ENCODE results near the gene ACAA1. TPM values are rescaled to one million over a fixed set of nuclear protein-coding genes. Genes with fewer than 3 reads are reported as not detected.

The ACAA1 gene
- total RNA-seq, 1 donor from 2014 or later, result 52.6 TPM

GRCh38 chr3:38131621-38132369 is 5.1 kb downstream of the ACAA1 start:
- H3K27me3 ChIP-seq, result no peaks in the 10 kb centered on the region
- intact Hi-C loops (cut with DNase I), result loop anchor here (10.0 kb wide), 1 partner anchor 1137 kb away; the partner anchor contains the start of genes EPM2AIP1 and MLH1
- TF ChIP-seq CTCF (IDR thresholded peaks at IDR 0.05), result peak in 1 of 3 experiments; percentile 26
- no peak overlapping the region for H3K4me3 ChIP-seq
- peaks cover 0 to 16% of the 10 kb centered on the region in 2 donors for H3K4me1 ChIP-seq
- peak in 1 of 2 donors; percentile 64 for DNase-seq (ENCODE audit: low spot score in 2 of 2)
- H3K27ac ChIP-seq, result no peak overlapping the region
- peaks cover 70 to 76% of the 10 kb centered on the region in 2 donors for H3K36me3 ChIP-seq
- no peaks in the 10 kb centered on the region for H3K9me3 ChIP-seq

DNA sequence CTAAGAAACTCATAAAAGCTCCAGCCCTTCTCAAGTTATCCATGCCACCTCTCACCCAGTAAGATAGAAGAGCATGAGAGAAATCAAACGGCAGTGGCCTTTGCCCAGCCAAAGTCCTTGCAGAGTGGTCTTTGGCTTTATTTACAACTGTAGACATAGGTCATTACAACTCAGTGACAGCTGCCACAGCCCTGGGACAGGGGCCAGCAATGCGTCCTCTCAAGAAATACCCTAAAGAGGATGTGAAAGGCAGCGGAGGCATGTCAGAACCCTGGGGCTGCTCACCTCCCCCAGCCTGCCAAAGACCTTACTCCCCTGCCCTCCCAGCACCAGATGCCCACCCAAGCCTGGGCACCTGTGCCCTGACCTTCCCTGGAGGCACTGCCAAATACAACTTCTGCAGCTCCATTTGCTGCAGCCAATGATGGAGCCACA is 6.3 kb downstream of the ACAA1 start:
- intact Hi-C loops (cut with DNase I), result loop anchor here (10.0 kb wide), 1 partner anchor 1136 kb away; the partner anchor contains the start of genes EPM2AIP1 and MLH1

DNA sequence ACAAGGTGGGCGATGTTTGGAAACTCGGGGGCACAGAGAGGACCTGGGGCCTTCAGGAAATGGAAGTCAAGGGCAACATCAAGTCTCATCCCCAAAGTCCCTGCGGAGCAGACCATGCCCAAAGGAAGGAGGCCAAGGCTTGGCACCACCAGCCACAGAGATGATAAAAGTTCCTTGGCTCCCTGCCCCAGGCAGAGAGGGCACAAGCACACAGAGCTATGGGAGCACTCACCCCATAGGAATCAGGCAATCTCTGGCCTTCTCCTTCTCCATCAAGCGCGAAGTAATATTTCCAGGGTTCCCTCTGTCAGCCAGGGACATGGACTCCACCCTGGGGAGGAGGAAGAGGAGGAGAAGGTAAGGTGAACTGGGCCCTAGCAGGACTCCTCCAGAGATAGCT is 7.9 kb downstream of the ACAA1 start:
- no peaks in the 10 kb centered on the region for H3K27me3 ChIP-seq
- no peak for TF ChIP-seq CTCF (IDR thresholded peaks at IDR 0.05)
- peak in 1 of 2 donors; percentile 38 for DNase-seq (ENCODE audit: low spot score in 2 of 2)
- intact Hi-C loops (cut with DNase I), result no loop called here
- peaks cover 93 to 97% of the 10 kb centered on the region in 2 donors for H3K36me3 ChIP-seq
- no peak overlapping the region for H3K4me3 ChIP-seq
- H3K9me3 ChIP-seq, result no peaks in the 10 kb centered on the region
- no peaks in the 10 kb centered on the region for H3K4me1 ChIP-seq
- H3K27ac ChIP-seq, result no peak overlapping the region

More for the DNA sequence above, 6.3 kb downstream of the ACAA1 start:
- H3K27ac ChIP-seq, result no peak overlapping the region
- DNase-seq (ENCODE audit: low spot score in 2 of 2), result peak in 1 of 2 donors; percentile 25
- peaks cover 82 to 88% of the 10 kb centered on the region in 2 donors for H3K36me3 ChIP-seq
- no peaks in the 10 kb centered on the region for H3K27me3 ChIP-seq
- TF ChIP-seq CTCF (IDR thresholded peaks at IDR 0.05), result no peak
- H3K4me3 ChIP-seq, result no peak overlapping the region
- H3K9me3 ChIP-seq, result no peaks in the 10 kb centered on the region
- peaks cover 0 to 11% of the 10 kb centered on the region in 2 donors for H3K4me1 ChIP-seq

GRCh38 chr3:38128303-38128655 is 8.6 kb downstream of the ACAA1 start:
- TF ChIP-seq CTCF (IDR thresholded peaks at IDR 0.05), result no peak
- DNase-seq (ENCODE audit: low spot score in 2 of 2), result peak in 1 of 2 donors; percentile 39
- H3K27me3 ChIP-seq, result no peaks in the 10 kb centered on the region
- H3K27ac ChIP-seq, result no peak overlapping the region
- peaks cover 92 to 94% of the 10 kb centered on the region in 2 donors for H3K36me3 ChIP-seq
- H3K9me3 ChIP-seq, result no peaks in the 10 kb centered on the region
- no peaks in the 10 kb centered on the region for H3K4me1 ChIP-seq
- H3K4me3 ChIP-seq, result no peak overlapping the region
- intact Hi-C loops (cut with DNase I), result no loop called here

DNA sequence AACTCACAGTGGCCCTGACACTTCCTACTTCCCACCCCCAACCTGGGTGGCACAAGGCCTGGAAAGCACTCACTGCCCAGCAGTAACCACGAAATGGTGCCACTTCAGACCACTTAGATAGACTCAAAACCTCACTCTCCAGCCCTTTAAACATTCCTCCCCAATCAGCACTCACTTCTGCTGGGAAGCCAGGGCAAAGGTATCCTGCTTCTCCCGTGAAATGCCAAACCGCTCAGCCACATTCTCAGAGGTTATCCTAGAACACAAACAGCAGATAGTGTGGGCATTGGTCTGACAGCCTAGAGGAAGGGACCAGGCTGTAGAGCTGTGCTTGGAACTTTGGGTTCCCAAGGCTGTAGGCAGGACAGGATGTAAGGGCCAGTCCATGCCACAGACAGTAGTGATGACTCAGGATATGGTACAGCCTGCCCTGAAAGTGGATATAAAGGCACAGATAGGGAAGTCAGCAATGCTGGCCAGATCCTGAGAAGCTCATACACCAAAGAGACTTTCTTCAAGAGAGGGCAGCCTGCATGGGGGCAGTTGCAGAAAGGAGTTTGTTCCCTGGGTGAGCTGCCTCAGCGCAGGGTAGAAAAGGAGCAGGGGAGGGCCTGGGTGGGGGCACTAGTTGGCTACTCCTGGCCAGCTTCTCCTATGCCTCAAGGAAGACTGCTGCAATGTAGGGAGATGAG is 9.2 kb downstream of the ACAA1 start:
- no peak for TF ChIP-seq CTCF (IDR thresholded peaks at IDR 0.05)
- H3K36me3 ChIP-seq, result peaks cover 91 to 94% of the 10 kb centered on the region in 2 donors
- H3K4me3 ChIP-seq, result no peak overlapping the region
- intact Hi-C loops (cut with DNase I), result no loop called here
- no peaks in the 10 kb centered on the region for H3K4me1 ChIP-seq
- DNase-seq (ENCODE audit: low spot score in 2 of 2), result peak in 1 of 2 donors; percentile 47
- no peak overlapping the region for H3K27ac ChIP-seq
- H3K9me3 ChIP-seq, result no peaks in the 10 kb centered on the region
- no peaks in the 10 kb centered on the region for H3K27me3 ChIP-seq
